ENCODE measurements around the gene RANBP10. TPM values are rescaled to one million over a fixed set of nuclear protein-coding genes. Genes with fewer than 3 reads are reported as not detected.

Gene RANBP10
- total RNA-seq, 1 experiment from 2014 or later, result 15.6 TPM

- no peak for DNase-seq
- H2AK5ac ChIP-seq (ENCODE audit: insufficient read length, low read length), result no peak overlapping the region
- H3K14ac ChIP-seq (ENCODE audit: insufficient read depth, low read length), result no peak overlapping the region
- H3K79me1 ChIP-seq (ENCODE audit: insufficient read depth, low read depth, low read length, poor library complexity, severe bottlenecking), result no peaks in the 10 kb centered on the region
- H2BK15ac ChIP-seq (ENCODE audit: low read depth, low read length), result no peak overlapping the region
- no peaks in the 10 kb centered on the region for H3K4me1 ChIP-seq (ENCODE audit: insufficient read depth, low read length)
- no peak overlapping the region for H3K4ac ChIP-seq (ENCODE audit: low read depth, low read length)
- no peak for TF ChIP-seq CTCF (conservative IDR thresholded peaks at IDR 0.05)
- H4K20me1 ChIP-seq (ENCODE audit: control insufficient read depth, insufficient read depth, insufficient read length), result no peaks in the 10 kb centered on the region
- H3T11ph ChIP-seq (ENCODE audit: low read length), result no peak overlapping the region
- no peak overlapping the region for H2BK5ac ChIP-seq (ENCODE audit: insufficient read length, low read length)
- no CpG with 5 or more reads among the region's 10 CpGs for WGBS (ENCODE audit: extremely low coverage, insufficient read length, low lambda C conversion rate)
- H3K4me3 Mint-ChIP-seq, result no peak overlapping the region
- H2BK12ac ChIP-seq (ENCODE audit: insufficient read length, low read depth, low read length), result no peak overlapping the region
- H2BK120ac ChIP-seq (ENCODE audit: low read depth, low read length, poor library complexity, severe bottlenecking), result no peak overlapping the region
- H3K9me3 ChIP-seq (ENCODE audit: control insufficient read depth, low read depth, low read length), result no peaks in the 10 kb centered on the region
- H3K18ac ChIP-seq (ENCODE audit: insufficient read length, low read depth, low read length), result no peak overlapping the region
- no peaks in the 10 kb centered on the region for H3K27me3 ChIP-seq (ENCODE audit: insufficient read depth, low read length)
- no peaks in the 10 kb centered on the region for H3K27me3 Mint-ChIP-seq (ENCODE audit: low read depth)
- no peak overlapping the region for H4K5ac ChIP-seq (ENCODE audit: insufficient read length, low read depth, low read length)
- H4K91ac ChIP-seq (ENCODE audit: insufficient read length, low read depth, low read length), result no peak overlapping the region
- no peak overlapping the region for H3K9ac ChIP-seq (ENCODE audit: extremely low read depth, insufficient read length, low read length)
- no peak overlapping the region for H3K4me2 ChIP-seq (ENCODE audit: insufficient read depth, insufficient read length, low read length)
- H2BK20ac ChIP-seq (ENCODE audit: low read depth, low read length, poor library complexity, severe bottlenecking), result no peak overlapping the region
- no peak overlapping the region for H3K27ac Mint-ChIP-seq
- H3K27ac ChIP-seq (ENCODE audit: insufficient read length, low read depth, low read length), result no peak overlapping the region
- no peaks in the 10 kb centered on the region for H3K23me2 ChIP-seq (ENCODE audit: insufficient read length, low read depth, low read length, poor library complexity, severe bottlenecking)
- H3K23ac ChIP-seq (ENCODE audit: insufficient read length, low read depth, low read length), result no peak overlapping the region
- H3K9me3 Mint-ChIP-seq, result no peaks in the 10 kb centered on the region
- H3K79me2 ChIP-seq (ENCODE audit: insufficient read depth, low read length), result no peaks in the 10 kb centered on the region
- H4K8ac ChIP-seq (replicated peaks; ENCODE audit: insufficient read length, low read depth, low read length), result no peak overlapping the region
- H3K4me1 Mint-ChIP-seq, result no peaks in the 10 kb centered on the region
- H3K36me3 Mint-ChIP-seq (ENCODE audit: insufficient read depth in 1 of 3, low read depth in 3 of 3), result peaks cover 9 to 21% (median 12%) of the 10 kb centered on the region in 3 experiments; a peak in 6 of 7 replicates
- no peak overlapping the region for H2AFZ ChIP-seq (ENCODE audit: low read length)
- no peak overlapping the region for H3K56ac ChIP-seq (ENCODE audit: insufficient read length, low read depth, low read length)
Observed at GRCh38 chr16:67679935-67680897, 126.1 kb downstream of the RANBP10 start.
